NCI-H69 (cell line): ENCODE data around the gene CPEB1.

Experiments used
- DNase-seq: peaks from one replicate; lab custom pipeline; 2025; lab: John Stamatoyannopoulos, UW

CPEB1 gene

GRCh38 chr15:82647045-82647834 is at the start of gene CPEB1:
Gene CPEB1, minus strand, starts transcription at chr15:82647363. Its CDS starts 18,904 bp downstream, at chr15:82628459.
- peak; percentile 61 for DNase-seq

DNA sequence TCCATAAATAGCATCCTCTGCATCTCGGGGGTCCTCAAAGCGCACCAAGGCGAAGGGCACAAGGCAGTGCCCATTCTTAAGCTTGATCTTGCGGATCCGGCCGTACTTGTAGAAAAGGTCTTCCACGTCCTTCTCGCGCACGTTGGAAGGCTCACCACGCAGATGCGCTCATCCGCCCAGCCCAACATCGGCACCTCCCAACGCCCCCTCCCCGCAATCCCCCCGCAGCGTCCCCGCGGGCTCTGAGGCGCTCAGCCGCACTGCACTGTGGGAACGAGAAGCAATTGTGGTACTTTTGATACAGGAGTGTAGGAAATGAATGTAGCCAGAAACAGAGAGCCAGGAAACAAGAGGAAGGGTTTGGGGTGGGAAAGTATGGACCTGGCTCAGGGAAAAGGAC is 45.0 kb upstream of the CPEB1 start:
- no peak for DNase-seq

- DNase-seq: no peak
Measured at GRCh38 chr15:82689147-82689546, 42.0 kb upstream of the CPEB1 start.

DNA sequence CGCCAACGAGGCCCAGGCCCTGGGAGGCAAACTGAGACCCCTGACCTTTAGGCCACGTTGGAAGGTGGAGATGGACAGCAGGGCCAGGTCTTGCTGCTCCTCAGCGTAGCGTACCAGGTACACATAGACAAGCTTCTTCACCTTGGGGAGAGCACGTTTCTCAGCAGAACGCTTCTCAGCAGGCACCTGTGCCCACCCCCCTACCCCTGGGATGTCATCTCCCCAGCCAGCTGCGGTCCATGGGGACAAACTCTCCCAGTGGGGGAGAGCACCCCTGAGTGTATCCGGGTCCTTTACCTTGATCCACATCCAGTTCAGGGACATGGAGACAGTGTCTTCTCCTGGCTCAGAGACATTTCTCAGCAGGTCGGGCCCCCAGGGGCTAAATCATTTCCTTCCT is 41.5 kb upstream of the CPEB1 start:
- no peak for DNase-seq

- DNase-seq: peak; percentile 6
Measured at GRCh38 chr15:82681371-82681770, 34.2 kb upstream of the CPEB1 start.

GRCh38 chr15:82680200-82681102 is 33.3 kb upstream of the CPEB1 start:
- DNase-seq: peak; percentile 88

DNA sequence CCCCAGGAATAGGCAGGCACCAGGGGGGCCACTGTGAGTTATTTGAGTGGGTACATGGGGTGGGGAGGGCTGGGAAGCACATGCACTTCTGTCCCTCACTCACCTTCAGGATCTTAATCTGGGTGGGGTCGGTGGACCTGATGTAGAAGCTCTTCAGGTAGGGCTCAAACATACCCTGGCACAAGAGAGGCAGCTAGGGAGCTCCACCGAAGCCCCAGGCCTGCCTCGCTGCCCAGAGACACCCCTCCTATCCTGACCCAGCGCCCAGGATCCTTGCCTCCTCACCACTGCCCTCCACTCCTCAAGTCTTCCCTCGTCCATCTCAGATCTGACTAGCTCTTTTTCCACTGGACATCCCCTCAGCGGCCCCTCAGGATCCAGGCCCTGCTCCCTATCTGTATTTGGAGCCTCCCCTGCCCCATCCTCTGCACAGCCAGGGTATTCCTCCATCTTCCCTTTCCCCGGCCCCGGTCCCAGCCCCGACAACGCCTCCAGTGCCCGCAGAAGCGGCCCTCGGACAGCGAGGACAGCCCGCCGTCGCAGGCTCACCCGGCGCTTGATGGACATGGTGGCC is 32.5 kb upstream of the CPEB1 start:
- no peak for DNase-seq

DNA sequence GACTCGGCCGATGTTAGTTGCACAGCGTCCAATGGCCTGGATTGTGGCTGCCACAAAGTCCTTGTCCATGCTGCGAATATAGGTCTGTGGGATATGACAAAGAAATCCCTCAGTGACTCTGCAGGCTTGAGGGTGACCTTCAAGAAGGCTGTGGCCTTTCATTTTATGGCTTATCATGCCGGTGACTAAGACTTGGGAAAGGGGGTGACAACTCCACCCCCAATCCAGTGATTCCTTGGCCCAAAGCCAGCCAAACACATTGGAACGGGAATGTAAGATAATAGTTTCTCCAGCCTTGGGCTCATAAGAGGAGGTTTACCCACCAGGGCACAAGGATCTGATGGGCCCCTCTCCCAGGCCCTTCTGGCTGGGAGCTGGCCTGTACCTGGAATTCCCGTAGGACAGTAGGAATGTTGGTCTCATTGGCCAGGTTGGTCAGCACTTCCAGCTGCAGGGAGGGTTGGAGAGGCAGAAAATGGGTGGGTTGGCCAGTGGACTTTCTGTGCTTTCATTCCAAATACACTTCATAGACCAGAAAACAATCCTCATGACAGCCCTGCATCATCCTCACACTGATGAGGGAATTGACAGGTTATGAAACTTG is 30.7 kb upstream of the CPEB1 start:
- DNase-seq: no peak

- no peak for DNase-seq
Measured at GRCh38 chr15:82674873-82675272, 27.7 kb upstream of the CPEB1 start.

GRCh38 chr15:82670699-82671098 is 23.5 kb upstream of the CPEB1 start:
- no peak for DNase-seq

DNA sequence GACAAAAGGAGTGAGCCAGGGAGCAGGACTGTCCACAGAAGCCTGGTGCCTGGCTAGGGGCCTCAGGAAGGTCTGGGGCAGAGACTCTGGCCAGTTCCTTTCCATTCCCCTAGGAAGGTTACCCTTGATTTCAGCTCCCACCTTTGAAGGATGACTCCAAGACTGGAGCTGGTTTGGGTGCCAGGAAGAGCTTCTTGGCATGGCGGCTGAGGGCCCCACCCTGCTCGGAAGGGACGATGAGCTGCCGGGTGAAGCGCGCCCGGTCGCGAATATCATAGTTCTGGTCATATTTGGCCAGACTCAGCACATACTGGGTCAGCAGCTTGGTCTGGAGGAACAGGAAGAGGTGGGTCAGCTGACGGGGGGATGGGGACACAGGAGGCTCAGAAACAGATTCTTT is 19.4 kb upstream of the CPEB1 start:
- no peak for DNase-seq

DNA sequence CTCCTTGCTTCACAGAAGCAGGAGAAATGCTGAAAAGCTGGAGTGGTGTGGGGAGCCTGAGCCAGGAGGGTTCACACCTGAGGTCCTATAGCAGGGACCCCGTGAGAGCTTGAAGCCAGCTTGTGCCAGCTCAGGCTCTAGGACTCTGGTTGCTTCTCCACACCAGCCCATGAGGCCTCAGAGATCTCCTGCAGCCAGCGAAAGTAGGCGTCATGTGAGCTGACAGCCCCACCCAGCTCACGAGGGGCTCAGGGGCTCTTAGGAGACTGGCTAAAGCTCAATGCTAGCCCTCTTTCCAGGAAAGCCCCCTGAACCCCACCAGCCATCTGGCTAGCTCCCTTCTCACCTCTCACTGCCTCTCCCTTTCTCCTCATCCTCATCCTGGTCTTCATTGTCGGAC is 16.9 kb upstream of the CPEB1 start:
- no peak for DNase-seq

- DNase-seq: no peak
Measured at GRCh38 chr15:82663186-82663600, 16.0 kb upstream of the CPEB1 start.

DNA sequence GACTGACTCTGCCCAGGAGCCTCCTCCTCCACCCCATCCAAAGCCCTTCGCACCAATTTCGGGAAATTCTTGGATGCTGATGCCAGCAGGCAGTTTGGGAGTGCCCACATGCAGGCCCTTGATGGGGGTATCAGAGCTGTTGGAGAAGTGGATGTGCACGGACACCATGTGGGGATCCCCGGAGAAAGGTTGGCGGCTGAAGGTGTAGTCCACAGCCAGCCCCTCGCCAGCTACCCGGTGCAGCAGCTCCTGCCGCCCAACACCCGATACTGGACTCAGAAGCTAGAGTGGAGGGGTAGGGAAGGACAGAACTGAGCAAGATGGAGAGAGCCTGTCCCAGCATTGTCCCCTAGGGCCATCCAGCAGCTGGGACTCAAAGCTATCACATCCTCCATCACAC is 15.5 kb upstream of the CPEB1 start:
- no peak for DNase-seq

DNA sequence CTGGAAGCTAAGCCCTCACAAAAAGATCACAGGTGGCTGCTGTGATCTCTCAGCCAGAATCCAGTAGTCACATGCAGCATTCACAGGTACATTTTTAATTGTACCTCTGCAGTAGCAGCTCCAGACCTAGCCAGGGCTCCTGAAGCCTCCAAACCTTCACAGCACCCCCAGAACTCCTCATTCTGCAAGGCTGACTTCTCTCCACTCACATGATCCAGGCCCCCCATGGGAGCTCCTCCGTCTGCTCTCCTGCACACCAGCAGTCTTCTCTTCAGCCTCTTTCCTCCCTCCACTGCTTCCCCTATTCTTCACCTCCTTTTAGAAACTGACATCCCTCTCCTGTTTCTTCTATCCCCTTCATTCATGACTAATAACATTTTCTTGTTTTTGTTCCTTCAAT is 13.2 kb upstream of the CPEB1 start:
- no peak for DNase-seq

DNA sequence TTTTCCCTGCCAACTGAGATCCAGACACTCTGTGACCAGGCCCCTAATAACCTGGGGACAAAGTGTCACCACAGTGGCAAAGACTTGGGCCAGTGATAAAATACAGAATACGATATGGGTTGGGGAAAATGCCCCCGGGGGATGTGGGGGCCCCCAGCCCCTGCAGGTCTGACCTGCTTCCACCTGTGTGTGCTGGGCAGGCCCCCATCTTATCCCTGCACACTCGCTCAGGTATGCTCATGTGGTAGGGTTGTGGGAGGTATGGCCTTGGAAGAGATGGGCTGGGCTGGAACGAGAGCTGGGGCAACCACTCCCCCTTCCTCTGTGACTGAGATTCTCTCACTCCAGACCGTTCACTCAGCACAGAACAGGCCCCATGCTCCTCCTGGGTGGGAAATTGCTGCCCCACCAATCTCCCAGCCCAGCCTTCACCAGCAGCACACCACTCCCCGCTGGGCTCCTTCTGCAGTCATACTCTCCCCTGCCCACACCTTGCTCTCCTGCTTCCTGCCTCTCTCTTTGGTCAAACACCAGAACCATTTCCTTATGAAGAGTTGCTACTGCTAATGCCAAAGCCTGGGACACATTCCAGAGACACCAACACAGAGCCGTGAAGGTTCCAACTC is 9.6 kb upstream of the CPEB1 start:
- peak; percentile 3 for DNase-seq

DNA sequence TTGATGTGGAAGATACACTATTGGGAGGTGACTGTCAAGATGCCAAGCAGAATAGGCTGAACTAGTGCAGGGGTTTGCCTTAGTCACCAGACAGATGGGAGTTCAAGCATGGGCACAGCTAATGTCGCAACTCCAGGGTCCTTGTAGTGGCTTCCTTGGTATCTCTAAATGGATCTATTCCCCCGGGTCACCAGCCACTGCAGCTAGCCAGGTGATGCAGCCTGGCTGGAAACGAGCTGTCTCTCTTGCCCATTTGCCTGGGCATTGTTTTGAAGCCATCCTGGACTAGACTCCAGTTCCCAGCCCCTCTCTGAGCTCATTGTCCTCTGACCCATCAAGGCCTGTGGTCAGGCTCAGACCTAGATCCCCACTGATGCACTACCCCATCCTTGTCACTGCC is 8.4 kb upstream of the CPEB1 start:
- DNase-seq: no peak

DNA sequence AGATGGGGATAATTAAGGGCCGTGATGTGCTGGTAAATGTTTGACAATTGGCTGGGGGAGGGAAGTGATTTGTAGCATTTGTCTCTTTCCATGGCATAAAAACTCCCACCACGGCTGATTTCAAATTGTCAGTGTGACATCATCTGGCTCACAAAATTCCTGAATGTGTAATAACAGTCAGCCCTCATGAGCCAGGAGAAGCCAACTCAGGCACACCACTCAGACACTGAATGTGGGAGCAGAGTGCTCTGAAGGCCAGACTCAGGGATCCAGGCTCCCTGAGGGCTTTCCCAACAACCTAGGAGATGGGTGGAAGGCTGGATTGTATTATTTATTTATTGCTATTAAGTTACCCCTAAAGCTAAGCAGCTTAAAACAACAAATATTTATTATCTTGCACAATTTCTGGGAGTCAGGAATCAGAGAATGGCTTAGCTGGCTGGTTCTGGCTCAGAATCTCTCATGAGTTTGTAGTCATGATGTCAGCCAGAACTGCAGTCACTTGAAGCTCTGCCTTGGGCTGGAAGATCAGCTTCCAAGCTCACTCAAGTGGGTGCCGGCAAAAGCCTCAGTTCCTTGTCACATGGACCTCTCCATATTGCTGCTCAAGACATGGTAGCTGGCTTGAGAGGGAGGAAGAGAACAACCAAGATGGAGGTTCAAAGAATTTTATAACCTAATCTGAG is 6.5 kb upstream of the CPEB1 start:
- no peak for DNase-seq

DNA sequence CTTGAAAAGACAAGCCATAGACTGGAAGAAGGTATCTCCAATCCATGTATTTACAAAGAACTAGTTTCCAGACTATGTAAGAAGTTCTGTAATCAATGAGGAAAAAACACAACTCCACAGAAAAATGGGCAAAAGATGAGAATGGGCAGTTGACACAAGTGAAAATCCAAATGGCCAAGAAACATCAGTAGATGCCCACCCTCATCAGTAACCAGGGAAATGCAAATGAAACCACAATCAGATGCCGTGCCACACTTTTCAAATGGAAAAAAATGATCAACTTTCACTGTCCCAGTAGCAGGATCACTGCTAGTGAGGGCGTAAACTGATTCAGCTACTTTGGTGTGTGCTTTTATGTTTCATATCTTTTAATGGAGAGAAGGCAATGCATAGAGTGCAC is 4.5 kb upstream of the CPEB1 start:
- no peak for DNase-seq

DNA sequence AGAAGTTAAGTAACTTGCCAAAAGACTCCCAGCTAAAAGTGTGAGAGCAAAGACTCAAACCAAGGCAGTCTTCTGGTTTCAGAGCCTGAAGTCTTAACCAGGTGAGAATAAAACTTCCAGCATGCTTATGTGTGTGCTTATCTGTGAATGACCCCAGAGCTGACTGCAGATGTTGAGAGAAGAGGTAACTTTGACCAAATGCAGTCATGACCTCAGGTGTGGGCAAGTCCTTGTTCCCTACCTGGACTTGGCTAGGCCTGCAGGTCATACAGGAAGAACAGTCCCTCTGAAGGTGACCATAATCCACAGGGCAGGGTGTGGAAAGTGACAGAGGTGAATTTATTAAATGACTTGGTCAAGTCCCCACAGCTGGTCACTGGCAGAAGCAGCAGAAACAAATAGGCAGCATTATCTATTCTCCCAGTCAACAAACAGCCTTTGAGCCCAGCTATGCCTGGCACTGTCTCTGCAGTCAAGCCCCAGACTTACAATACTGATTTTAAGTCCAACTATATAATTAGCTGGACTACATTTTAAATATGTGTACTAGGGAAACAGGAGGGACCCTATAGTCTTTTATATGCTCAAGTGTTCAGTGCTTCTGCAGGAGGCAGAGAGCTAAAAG is 3.0 kb upstream of the CPEB1 start:
- no peak for DNase-seq
